ENCODE data around the gene FANCI.

FANCI gene

DNA sequence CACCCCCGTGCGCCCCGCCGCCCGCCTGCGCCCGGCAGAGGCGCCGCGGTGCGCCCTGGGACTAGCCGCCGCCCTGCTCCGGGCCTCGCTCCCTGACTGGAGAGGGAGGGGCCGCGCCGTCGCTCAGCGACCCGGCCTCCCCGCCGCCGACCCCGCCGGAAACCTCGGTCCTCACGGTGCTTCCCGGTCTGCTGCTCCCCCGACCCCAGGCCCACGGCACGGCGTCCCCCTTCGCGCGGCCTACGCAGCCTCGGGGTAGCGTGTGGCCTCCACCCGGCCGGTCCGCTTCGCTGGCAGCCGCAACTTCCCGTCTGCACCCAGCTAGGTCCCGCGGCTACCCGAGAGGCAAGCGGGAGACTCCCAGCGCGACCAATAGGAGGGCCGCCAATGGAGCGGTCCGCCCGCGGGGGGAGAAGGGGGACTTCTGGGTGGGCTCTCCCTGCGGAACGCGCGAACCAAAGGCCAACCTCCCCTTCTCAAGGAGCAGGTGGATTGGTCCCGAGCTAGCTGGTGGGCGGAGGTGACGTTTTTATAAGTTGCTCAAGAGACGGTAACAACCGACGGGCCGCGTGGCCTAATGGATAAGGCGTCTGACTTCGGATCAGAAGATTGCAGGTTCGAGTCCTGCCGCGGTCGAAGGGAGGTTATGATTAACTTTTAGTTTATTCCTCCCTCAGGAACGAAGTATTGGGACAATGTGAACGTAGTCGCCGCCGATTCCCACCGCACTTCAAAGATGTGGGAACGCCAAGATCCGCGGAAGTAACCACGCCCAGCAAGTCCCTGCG lies 90.9 kb downstream of the FANCI start, which contains the start of gene POLG:
TSS of gene POLG (minus strand) at position 315 of the 788 bp plus-strand sequence. CDS start 1,070 bp downstream, outside the sequence.
- DNase-seq = peak; percentile 98 to 99

DNA sequence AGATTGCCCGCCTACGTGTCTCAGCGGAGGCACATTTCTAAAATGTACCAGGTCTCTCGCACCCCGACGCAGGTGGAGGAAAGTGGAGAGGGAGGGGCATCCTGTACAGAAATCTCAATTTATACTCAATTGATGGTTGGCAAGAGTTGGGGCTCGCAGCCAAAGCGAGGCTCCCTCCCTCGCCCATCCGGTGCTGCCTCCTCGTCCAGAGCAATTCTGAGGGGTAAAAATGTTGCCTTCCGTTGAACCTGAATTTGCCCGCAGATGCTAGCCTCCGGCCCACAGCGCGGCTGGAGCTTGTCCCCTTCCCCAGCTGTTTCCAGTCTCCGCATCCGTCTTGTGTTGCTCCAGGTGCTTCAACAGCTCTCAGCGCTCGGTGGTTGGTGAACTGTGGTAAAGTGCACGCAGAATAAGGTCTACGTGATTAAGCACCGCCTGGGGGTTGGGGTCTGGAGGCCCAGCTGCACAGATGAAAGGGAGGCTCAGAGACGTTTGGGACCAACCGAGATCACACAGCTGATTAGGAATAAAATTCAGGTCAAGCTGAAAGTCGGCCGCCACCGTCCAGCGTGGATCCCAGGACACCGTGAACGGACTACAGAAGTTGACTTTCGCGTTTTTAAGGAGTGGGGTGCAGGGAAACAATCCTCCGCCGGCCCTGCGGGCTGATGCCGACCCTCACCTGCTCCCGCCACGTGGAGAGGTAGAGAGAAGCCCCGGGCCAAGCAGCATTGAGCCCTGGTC lies 91.7 kb downstream of the FANCI start:
- peak in 1 of 2 donors; percentile 76 for DNase-seq

- DNase-seq = no peak
Observed at GRCh38 chr15:89338036-89338435, 94.3 kb downstream of the FANCI start.

- no peak for DNase-seq
Observed at GRCh38 chr15:89340573-89340972, 96.8 kb downstream of the FANCI start.

GRCh38 chr15:89341316-89342005 lies 97.7 kb downstream of the FANCI start:
- DNase-seq = no peak

GRCh38 chr15:89342840-89343239 lies 99.1 kb downstream of the FANCI start:
- no peak for DNase-seq

- DNase-seq = no peak
Observed at GRCh38 chr15:89345248-89345647, 101.5 kb downstream of the FANCI start.

DNA sequence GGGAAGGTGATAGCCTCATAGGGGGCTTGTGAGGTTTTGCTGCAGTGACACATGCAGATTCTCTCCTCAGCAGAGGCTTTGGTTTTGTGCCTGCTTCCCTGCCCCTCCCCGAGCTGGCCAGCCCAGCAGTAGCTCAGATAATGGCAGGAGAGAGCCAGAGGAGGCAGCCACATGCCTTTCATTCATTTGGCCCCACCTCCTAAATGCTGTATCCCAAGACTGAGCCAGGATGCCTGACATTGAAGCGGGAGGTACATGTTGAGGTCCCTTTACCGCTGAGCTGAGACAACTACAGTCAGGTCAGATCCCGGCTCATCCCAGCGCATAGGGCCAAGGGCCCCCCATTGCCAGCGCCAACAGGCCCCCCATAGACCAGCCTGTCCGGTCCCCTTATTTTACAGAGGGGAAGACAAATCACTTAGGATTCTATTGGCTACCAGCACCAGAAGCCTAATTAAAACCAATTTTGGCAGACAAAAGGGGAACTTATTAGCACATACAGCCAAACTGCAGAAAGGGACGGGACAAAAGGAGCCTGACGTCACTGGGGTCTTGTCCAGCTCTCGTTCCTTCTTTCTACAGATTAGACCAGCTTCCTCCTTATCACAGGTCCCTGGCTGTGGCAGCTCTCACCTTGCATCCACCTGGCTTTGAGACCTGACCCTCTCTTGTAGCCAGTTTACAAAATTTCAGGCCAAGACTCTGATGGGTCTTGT lies 102.9 kb downstream of the FANCI start:
- DNase-seq = no peak

DNA sequence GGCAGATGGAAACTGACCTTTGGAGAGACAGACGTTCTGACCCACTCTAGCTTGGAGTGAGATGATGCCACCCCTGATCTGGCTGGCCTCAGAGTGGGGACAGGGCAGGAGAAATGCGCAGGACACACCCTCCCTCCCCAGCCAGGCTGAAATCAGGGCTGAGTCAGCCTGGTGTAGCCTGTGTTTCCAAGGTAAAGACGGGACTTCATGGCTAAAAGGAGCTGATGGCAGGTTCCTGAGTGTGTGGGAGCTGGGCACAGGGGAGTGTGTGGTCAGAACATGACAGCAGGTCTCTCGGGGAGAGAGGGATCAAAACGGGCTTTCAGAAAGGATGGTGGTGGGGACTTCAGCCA lies 105.4 kb downstream of the FANCI start:
- DNase-seq = no peak

- no peak for DNase-seq
Observed at GRCh38 chr15:89352476-89352875, 108.7 kb downstream of the FANCI start.

DNA sequence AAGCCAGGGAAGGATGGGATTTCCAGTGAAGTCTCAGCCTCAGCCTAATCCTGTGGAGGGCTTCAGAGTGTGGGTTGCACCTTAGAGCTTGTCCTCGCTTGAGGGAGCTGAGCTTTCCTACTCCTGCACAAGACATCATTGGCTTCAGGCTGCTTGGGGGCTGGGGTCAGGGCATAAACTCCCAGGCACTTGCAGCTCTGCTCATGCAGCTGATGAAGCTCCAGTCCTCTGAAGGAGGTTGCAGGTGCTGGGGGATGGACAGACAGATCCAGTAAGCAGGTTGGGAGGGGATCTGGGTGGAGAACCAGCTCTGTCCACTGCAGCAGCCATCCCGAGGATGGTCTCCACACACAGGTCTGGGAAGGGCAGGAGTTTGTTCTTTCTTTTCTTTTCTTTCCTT lies 110.2 kb downstream of the FANCI start:
- no peak for DNase-seq

GRCh38 chr15:89356634-89357298 lies 113.0 kb downstream of the FANCI start:
- DNase-seq = peak; percentile 30 to 36

- no peak for DNase-seq
Observed at GRCh38 chr15:89358435-89358754, 114.6 kb downstream of the FANCI start.

- DNase-seq = peak; percentile 64 to 69
Observed at GRCh38 chr15:89358755-89359439, 115.1 kb downstream of the FANCI start.

- no peak for DNase-seq
Observed at GRCh38 chr15:89359471-89360293, 115.9 kb downstream of the FANCI start.

DNA sequence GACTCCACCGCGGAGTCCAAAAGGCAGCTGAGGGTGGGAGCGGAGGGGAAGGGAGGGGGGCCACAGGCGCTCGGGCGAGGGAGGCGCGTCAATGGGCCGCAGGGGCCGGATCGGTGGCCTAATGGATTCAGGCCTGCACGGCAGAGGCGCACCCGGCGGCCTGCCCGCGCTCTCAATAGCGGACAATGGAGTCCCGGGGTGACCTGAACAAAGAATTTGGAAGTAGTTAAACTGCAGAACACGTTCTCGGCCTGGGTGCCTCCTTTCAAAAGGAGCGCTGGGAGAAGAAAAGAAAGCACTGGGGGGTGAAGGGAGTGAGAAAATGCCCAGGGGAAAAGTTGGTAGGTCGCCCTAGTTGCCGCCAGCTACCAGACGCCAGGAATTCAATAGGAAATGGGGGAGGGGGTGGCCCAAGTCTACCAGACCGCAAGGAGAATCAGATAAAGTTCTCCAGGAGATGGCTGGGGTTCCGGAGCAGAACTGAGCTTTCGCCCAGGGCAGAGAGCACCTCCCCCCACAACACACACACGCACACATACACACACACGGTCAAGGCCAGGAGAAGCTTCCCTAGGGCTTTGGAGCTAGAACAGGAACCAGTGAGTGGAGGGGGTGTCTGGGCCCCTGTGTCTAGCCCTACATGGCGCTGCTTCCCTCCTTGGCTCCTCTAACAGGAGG lies 116.7 kb downstream of the FANCI start:
- DNase-seq = no peak

DNA sequence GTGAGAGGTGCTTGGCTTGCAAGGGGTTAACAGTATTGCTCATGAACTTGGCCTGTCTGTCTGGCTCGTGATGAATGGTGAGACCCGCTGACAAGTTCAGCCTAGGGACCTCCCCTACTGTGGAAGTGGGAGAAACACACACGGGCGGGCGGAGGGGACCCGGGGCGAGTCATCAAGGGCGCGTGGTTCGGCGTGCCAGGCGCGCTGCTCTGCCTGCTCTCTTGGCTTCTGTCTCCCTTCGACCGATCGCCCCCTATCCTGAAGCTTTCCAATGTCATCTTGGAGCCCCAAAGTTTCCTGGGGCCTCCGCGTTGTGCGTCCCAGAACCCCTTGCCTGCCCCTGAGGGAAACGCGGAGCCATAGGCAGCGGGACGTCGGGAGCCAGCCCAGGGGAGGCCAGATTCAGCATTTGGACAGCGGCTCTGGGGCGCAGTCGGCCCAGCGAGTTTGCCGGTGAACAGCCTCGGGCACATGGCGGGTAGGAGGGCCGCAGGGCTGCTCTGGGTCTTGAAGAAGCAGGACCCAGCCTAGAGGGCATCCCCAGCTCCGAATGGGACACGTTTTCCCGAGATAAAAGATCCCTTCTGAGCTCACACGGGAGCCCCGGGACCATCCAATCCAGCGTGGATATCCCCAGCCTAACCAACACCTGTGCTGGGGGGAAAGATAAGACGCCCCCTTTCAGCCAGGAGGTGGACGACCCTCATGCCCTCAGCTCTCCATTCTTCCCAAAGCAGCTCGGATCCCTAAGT lies 117.8 kb downstream of the FANCI start:
- peak in 1 of 2 donors; percentile 61 for DNase-seq

- DNase-seq = peak; percentile 43 to 59
Observed at GRCh38 chr15:89362203-89363101, 118.7 kb downstream of the FANCI start.
